CD4-positive, alpha-beta T cell treated with Interleukin-21 for 1 hour (primary cell): ENCODE measurements around the gene TMTC2.

Source experiments
- DNase-seq: peaks from one replicate; pipeline ENCODE4 v3.0.0-alpha.2; 2020

Gene TMTC2

GRCh38 chr12:83150465-83151189 is 463.9 kb downstream of the TMTC2 start:
- no peak for DNase-seq

GRCh38 chr12:83153177-83153576 is 466.5 kb downstream of the TMTC2 start:
- DNase-seq: no peak

GRCh38 chr12:83156815-83157214 is 470.1 kb downstream of the TMTC2 start:
- DNase-seq: no peak

GRCh38 chr12:83157604-83158003 is 470.9 kb downstream of the TMTC2 start:
- DNase-seq: no peak

GRCh38 chr12:83158613-83159207 is 472.0 kb downstream of the TMTC2 start:
- DNase-seq: no peak

GRCh38 chr12:83161456-83161855 is 474.8 kb downstream of the TMTC2 start:
- DNase-seq: no peak

- DNase-seq: no peak
Observed at GRCh38 chr12:83168751-83169150, 482.0 kb downstream of the TMTC2 start.

- no peak for DNase-seq
Observed at GRCh38 chr12:83172441-83172840, 485.7 kb downstream of the TMTC2 start.

- no peak for DNase-seq
Observed at GRCh38 chr12:83172866-83173649, 486.4 kb downstream of the TMTC2 start.

- no peak for DNase-seq
Observed at GRCh38 chr12:83179999-83180398, 493.3 kb downstream of the TMTC2 start.

- no peak for DNase-seq
Observed at GRCh38 chr12:83181074-83181473, 494.4 kb downstream of the TMTC2 start.

- DNase-seq: no peak
Observed at GRCh38 chr12:83183132-83183531, 496.4 kb downstream of the TMTC2 start.
